T-helper 2 cell treated with Interferon-gamma antibody and Interleukin-4, amounts not matched to agents 5 μg/mL and 100 μg/mL, for 36 hours (primary cell): ENCODE results near the gene RPTOR.

ENCODE experiments used
- DNase-seq: peaks from one replicate; pipeline ENCODE4 v3.0.0; 2021; ENCODE audit warnings: low spot score
- H3K27ac Mint-ChIP-seq: one replicate; pipeline ENCODE4 v1.8.0; 2021; ENCODE audit warnings: mild to moderate bottlenecking, mixed read lengths
- H3K27me3 Mint-ChIP-seq: one replicate; pipeline ENCODE4 v1.8.0; 2021; ENCODE audit warnings: low read depth, mixed read lengths
- H3K36me3 Mint-ChIP-seq: one replicate; pipeline ENCODE4 v1.8.0; 2021; ENCODE audit warnings: low read depth, mixed read lengths
- H3K4me1 Mint-ChIP-seq: one replicate; pipeline ENCODE4 v1.8.0; 2021; ENCODE audit warnings: low read depth, mixed read lengths
- H3K4me3 Mint-ChIP-seq: one replicate; pipeline ENCODE4 v1.8.0; 2022; ENCODE audit warnings: mild to moderate bottlenecking, moderate library complexity, mixed read lengths
- H3K9me3 Mint-ChIP-seq: one replicate; pipeline ENCODE4 v1.8.0; 2021; ENCODE audit warnings: mixed read lengths

The RPTOR gene

GRCh38 chr17:80882926-80883685 is 338.5 kb downstream of the RPTOR start:
- no peaks in the 10 kb centered on the region for H3K9me3 Mint-ChIP-seq
- no peak for DNase-seq
- H3K27me3 Mint-ChIP-seq: no peaks in the 10 kb centered on the region
- H3K27ac Mint-ChIP-seq: no peak overlapping the region
- peaks cover 12% of the 10 kb centered on the region for H3K4me1 Mint-ChIP-seq
- H3K36me3 Mint-ChIP-seq: peaks cover 53% of the 10 kb centered on the region
- no peak overlapping the region for H3K4me3 Mint-ChIP-seq

DNA sequence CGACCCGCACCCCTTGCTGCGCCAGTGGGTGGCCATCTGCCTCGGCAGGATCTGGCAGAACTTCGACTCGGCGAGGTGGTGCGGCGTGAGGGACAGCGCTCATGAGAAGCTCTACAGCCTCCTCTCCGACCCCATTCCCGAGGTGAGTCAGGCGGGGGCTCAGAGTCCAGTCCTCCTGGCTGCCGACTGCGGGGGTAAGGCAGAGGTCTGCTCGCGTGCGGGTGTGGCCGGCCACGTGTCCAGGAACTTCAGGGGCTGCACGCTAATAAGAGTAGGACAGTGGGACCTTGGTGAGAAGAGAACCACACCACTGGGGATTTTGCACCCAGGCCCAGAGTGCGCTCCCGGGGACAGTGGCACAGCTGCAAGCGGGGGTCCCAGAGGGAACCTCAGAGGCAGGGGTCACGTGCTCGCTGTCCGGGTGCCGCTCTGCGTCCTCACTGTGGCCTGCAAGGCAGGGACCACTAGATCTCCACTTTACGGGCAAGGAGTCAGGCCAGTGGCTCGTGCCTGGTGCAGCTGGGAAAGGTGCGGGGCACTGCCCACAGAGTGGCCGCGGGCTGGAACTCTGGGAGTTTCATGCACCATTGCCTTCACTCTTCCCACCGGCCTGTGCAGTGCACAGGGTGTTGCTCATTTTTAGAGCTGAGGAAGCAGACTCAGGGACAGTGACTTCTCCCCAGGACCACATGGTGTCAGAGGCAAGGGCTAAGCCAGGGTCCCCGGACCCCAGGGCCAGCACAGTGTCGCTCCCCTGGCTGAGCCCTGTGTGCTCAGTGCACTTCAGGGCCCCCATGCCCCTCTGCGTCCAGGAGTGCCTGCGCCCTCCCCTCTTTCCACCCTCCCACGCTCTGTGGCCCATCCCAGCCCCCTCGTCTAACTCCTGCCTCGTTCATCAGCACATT is 339.4 kb downstream of the RPTOR start:
- no peaks in the 10 kb centered on the region for H3K9me3 Mint-ChIP-seq
- no peak for DNase-seq
- H3K4me3 Mint-ChIP-seq: no peak overlapping the region
- peaks cover 20% of the 10 kb centered on the region for H3K4me1 Mint-ChIP-seq
- no peak overlapping the region for H3K27ac Mint-ChIP-seq
- H3K27me3 Mint-ChIP-seq: no peaks in the 10 kb centered on the region
- H3K36me3 Mint-ChIP-seq: peaks cover 61% of the 10 kb centered on the region

DNA sequence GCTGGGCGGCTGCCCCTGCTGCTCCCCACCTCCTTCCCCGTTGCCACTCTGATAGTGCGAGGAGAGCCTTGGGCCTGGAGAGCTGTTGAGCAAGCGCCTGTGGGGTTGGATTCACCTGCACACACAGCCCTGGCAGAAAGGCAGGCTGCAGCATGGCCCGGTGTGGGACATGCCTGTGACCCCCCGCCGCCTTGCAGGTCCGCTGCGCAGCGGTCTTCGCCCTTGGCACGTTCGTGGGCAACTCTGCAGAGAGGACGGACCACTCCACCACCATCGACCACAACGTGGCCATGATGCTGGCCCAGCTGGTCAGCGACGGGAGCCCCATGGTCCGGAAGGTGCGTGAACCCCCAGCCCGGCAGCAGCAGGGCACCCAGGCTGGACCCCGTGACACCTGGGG is 340.2 kb downstream of the RPTOR start:
- H3K36me3 Mint-ChIP-seq: peaks cover 63% of the 10 kb centered on the region
- no peaks in the 10 kb centered on the region for H3K27me3 Mint-ChIP-seq
- no peak for DNase-seq
- no peak overlapping the region for H3K4me3 Mint-ChIP-seq
- no peaks in the 10 kb centered on the region for H3K9me3 Mint-ChIP-seq
- no peak overlapping the region for H3K27ac Mint-ChIP-seq
- H3K4me1 Mint-ChIP-seq: peaks cover 21% of the 10 kb centered on the region

- H3K9me3 Mint-ChIP-seq: no peaks in the 10 kb centered on the region
- peak overlapping the region; percentile 65 for H3K27ac Mint-ChIP-seq
- no peak for DNase-seq
- H3K4me1 Mint-ChIP-seq: peaks cover 30% of the 10 kb centered on the region
- H3K4me3 Mint-ChIP-seq: no peak overlapping the region
- H3K36me3 Mint-ChIP-seq: peaks cover 68% of the 10 kb centered on the region
- no peaks in the 10 kb centered on the region for H3K27me3 Mint-ChIP-seq
Observed at GRCh38 chr17:80885947-80886582, 341.4 kb downstream of the RPTOR start.

- H3K9me3 Mint-ChIP-seq: no peaks in the 10 kb centered on the region
- DNase-seq: no peak
- H3K4me3 Mint-ChIP-seq: no peak overlapping the region
- peak overlapping the region; percentile 65 for H3K27ac Mint-ChIP-seq
- H3K27me3 Mint-ChIP-seq: no peaks in the 10 kb centered on the region
- peaks cover 36% of the 10 kb centered on the region for H3K4me1 Mint-ChIP-seq
- peaks cover 69% of the 10 kb centered on the region for H3K36me3 Mint-ChIP-seq
Observed at GRCh38 chr17:80886641-80887573, 342.3 kb downstream of the RPTOR start.

DNA sequence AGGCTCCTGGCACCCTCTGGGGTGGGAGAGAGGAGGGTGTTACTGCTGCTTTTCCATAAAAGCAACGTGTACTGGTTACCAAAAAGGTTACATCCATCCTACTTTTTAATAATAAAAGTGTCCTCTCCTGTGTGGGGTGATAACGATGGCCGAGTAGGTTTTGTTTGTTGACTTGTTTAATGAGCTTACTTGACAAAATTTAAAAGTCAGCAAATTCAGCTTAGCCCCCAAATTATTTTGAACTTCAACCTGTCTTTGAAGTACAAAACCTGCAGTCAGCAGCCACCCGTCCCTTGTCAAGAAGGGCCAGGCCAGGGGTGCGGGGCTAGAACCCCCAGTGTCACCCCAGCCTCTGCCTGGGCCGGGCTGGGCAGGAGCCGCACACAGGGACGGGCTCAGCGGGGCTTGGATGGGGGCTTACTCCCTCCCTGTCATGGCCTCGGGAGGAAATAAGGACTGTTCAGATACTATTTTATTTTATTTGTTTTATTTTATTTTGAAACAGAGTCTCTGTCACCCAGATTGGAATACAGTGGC is 343.1 kb downstream of the RPTOR start:
- Mint-ChIP-seq H3K27ac (peak overlapping the region; percentile 86), H3K4me1 (peaks cover 41% of the 10 kb centered on the region), H3K36me3 (peaks cover 66% of the 10 kb centered on the region), H3K9me3 (no peaks in the 10 kb centered on the region), H3K4me3 (peak overlapping the region; percentile 57), H3K27me3 (no peaks in the 10 kb centered on the region)
- DNase-seq: no peak

GRCh38 chr17:80888276-80889160 is 343.9 kb downstream of the RPTOR start:
- no peak for DNase-seq
- Mint-ChIP-seq H3K9me3 (no peaks in the 10 kb centered on the region), H3K4me3 (peak overlapping the region; percentile 79), H3K36me3 (peaks cover 69% of the 10 kb centered on the region), H3K27me3 (no peaks in the 10 kb centered on the region), H3K27ac (peak overlapping the region; percentile 86), H3K4me1 (peaks cover 47% of the 10 kb centered on the region)

DNA sequence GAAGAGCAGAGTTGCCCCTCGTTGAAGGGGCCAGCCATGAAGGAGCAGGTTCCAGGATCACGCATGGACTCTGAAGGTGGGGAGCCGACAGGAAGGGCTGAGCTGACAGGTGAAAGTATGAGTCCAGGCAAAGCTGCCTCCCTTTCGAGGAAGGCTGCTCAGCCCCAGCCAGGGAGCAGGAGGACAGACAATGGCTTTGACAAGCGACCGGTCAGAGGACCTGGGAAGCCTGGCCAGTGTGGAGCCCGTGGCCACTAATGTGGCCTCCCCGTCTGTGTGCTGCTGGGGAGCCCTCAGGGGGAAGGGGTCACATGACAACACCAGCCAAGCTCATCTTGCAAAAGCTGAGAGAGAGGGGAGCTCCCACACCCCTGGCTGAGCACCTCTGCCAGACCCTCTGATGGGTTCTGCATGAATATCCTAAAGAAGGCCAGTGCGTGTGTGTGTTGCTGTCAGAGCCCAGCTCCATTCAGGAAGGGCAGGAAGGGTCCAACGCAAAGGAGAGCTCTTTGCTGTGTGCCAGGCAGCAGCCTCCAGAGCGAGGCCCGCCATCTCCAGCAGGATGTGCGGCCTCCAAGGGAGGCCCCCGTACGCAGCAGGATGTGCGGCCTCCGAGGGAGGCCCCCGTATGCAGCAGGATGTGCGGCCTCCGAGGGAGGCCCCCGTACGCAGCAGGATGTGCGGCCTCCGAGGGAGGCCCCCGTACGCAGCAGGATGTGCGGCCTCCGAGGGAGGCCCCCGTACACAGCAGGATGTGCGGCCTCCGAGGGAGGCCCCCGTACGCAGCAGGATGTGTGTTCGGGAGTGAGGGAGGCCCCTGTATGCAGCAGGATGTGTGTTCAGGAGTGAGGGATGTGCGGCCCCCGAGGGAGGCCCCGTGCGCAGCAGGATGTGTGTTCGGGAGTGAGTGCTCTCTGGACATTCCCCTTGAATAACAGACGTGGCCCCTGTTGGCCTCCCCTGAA is 344.9 kb downstream of the RPTOR start:
- no peaks in the 10 kb centered on the region for H3K9me3 Mint-ChIP-seq
- no peak for DNase-seq
- H3K4me1 Mint-ChIP-seq: peaks cover 53% of the 10 kb centered on the region
- no peaks in the 10 kb centered on the region for H3K27me3 Mint-ChIP-seq
- H3K36me3 Mint-ChIP-seq: peaks cover 70% of the 10 kb centered on the region
- peak overlapping the region; percentile 85 for H3K4me3 Mint-ChIP-seq
- H3K27ac Mint-ChIP-seq: peak overlapping the region; percentile 95

DNA sequence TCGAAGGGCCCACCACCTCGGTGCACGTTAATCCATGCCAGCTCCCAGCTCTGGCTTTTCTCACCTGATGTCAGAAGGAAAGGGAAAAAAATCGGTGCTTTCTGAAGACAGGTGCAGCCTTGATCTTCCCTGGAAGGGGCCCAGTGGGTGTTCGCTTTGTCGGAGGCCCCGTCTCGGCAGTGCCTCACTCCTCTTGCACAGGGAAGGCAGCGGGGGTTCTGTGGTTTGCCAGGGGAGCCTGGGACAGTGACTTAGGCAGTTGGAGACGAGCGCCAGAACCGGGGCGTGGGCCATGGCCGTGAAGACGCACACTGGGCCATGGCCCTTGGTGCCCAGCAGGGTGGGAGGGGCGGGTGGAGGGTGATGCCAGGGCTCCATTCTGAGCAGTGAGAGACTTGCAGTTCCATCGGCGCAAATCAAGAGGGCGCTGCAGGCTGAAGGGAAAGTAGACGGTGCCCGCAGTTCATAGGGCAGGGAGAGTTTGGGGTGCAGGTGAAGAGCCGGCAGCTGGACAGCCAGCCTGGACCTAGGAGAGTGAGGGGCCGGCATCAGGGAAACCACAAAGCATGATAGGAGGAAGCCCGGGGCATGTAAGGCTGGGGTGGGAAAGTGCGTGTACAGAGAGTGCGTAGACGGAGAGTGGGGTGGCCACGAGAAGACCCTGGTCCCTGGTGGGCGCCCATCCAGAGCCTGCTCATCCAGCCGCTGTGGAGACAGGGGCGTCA is 345.7 kb downstream of the RPTOR start:
- Mint-ChIP-seq H3K27ac (peak overlapping the region; percentile 95), H3K9me3 (no peaks in the 10 kb centered on the region), H3K4me3 (peak overlapping the region; percentile 85), H3K27me3 (no peaks in the 10 kb centered on the region), H3K4me1 (peaks cover 60% of the 10 kb centered on the region), H3K36me3 (peaks cover 78% of the 10 kb centered on the region)
- no peak for DNase-seq

DNA sequence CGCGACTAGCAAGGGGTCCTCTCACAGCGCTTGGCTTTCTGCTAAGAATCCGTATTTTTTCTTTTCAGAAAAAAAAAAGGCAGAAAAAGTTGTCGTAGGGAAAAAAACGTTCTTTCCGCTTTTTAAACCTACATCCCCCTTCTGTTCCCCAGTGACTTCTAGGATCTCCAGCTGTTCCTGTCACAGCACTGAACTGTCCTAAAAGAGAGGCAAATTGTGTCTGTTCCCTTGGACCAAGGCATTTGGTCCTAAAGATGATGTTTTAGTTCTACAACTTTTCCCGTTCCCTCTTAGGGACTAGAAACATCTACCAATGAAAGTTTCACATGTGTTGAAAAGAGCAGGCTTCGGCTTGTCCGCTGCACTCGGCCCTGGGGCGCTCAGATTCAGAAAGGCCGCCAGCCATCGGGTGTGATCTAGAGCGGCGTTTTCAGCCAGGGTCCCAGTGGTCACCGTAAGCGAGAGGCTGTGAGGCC is 346.3 kb downstream of the RPTOR start:
- DNase-seq: no peak
- peaks cover 66% of the 10 kb centered on the region for H3K4me1 Mint-ChIP-seq
- peak overlapping the region; percentile 85 for H3K4me3 Mint-ChIP-seq
- no peaks in the 10 kb centered on the region for H3K9me3 Mint-ChIP-seq
- peak overlapping the region; percentile 95 for H3K27ac Mint-ChIP-seq
- peaks cover 79% of the 10 kb centered on the region for H3K36me3 Mint-ChIP-seq
- H3K27me3 Mint-ChIP-seq: no peaks in the 10 kb centered on the region
